PFSK-1 (cell line): ENCODE measurements around the gene TTLL10.

Experiments used
- POLR2AphosphoS5 ChIP-seq: IDR thresholded peaks from 2 replicates; pipeline ENCODE4 v1.6.1; 2012; ENCODE audit warnings: low read depth, mild to moderate bottlenecking, control low read depth, low read length, moderate library complexity
- REST ChIP-seq, 2 experiments: IDR thresholded peaks; 2 replicates each; pipeline versions ENCODE4 v1.6.1 to v1.8.0; 2011 to 2012; ENCODE audit warnings: low read depth in 2 of 2, low read length in 2 of 2, control low read depth in 1 of 2, inconsistent platforms in 1 of 2, mild to moderate bottlenecking in 1 of 2, moderate library complexity in 1 of 2; ENCODE audit not compliant: insufficient read depth in 1 of 2

DNA sequence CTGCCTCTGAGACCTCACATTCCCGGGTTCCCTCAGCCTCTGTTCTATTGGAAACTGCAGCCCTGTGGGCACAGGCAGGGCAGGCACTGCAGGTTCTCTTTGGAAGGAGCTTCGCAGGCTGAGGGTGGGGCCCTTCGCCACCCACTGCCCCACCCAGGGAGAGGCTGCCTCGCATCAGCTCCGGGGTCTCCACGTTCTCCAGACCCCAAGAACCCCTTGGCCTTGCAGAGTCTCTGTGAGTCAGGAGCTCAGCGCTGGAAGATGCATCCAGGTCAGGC lies 49.2 kb upstream of the TTLL10 start:
- TF ChIP-seq REST (IDR thresholded peaks at IDR 0.05; ENCODE audit: insufficient read depth in 1 of 2, low read depth in 2 of 2, low read length in 2 of 2) (no peak), POLR2AphosphoS5 (no peak)
